HS-27A (cell line): Measurements from ENCODE around the gene DOP1A.

Experiments used
- DNase-seq: peaks from one replicate; pipeline ENCODE4 v3.0.0-alpha.2; 2012; ENCODE audit warnings: low read depth, missing footprints

The DOP1A gene

GRCh38 chr6:83067448-83068439, at the start of gene DOP1A:
Gene DOP1A (plus strand): TSS chr6:83067671. CDS start chr6:83096978, 29,307 bp downstream.
- DNase-seq, result peak; percentile 55

DNA sequence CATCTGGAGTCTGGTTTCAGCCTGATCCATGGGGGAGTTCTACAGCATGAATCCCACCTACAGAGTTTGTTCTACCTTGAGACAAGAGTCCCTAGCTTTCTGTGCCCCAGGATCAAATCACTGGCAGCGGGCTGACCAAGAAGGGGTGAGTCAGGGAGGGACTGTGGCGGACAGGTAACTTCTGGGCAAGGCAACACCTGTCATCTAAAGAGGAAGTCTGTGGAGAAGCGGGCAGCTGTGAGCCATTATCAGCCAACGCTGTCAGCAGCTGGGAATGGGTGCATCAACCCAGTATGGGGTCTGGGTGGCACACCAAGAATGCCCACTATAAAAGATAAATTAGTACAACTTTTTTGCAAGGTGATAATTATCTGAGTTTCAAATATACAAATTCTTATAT, 47.7 kb upstream of the DOP1A start:
- DNase-seq, result no peak

GRCh38 chr6:83031689-83032088, 35.8 kb upstream of the DOP1A start:
- no peak for DNase-seq

DNA sequence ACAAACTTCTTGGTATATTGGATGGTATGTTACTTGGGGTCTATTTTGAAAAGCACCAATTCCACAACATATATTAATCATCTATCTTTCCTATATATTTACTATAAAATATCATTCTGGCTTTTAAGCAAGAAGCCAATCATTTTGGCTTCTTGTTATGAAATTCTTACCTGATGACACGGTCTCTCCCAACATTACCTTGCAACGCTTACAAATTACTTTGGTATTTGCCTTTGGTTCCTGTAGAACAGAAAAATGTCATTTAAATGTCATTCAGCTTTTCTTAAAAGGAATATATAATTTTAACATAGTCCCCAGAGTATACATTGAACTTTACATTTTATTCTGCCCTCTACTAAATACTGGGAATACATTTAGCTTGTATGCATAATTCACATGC, 29.2 kb upstream of the DOP1A start:
- no peak for DNase-seq

DNA sequence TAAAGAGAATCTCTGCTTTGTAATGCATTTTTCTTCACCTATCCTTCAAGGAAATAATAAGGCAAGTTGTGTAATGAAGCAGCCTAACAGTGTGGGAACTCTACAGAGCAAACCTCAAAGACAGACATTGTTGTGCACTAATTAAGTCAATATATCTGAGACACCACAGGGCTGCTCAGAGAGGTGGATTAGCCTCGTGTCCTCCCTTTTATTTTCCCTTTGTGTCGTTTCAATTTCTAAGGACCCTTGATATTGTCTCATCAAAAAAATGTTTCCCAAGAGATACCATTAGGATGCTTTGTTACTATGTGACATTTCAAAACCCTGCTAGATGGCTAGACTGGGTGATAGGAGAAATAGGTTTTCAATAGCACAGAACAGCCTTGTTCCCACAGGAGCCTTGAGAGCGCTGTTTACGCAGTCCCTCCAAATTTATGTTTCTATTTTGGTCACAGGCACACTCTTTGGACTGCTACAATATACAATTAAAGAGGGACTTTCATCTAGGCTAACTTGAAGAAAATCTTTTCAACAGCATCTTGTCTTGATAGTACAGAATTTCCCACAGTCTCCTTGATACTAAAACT, 24.9 kb upstream of the DOP1A start:
- DNase-seq, result no peak

- no peak for DNase-seq
These were observed 23.2 kb upstream of the DOP1A start for GRCh38 chr6:83044091-83044768.

DNA sequence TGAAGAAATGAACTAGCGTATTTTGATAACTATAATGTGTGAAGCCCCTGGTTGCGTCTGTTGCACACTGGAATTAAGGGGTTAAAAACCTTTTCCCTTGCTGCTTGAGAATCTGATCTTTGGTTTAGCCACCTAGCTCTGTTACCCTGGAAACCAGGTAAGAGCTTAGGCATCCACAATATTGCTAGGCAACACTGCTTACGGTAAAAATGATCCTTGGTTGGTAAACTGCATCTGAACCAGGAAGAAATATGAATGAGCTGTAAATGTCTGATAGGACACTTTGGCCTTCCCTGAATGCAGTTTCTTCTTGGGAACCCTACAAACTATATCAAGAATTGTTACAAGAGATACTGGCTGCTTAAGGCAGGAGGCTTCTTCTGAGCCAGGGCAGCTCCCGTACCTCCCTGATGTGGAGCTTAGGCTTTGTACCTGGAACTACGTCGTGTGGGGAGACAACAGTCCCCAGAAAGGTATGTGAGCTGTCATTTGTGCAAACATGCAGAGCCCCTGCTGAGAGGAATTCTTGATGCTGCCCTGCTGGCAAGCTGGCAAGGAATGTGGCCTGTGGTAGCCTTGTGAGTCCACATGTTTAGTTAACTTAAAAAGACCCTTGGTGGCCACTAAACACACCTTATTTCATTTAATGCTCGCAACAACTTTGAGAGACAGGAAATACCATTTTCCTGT, 20.3 kb upstream of the DOP1A start:
- DNase-seq, result no peak

GRCh38 chr6:83051377-83052172, 15.9 kb upstream of the DOP1A start:
- no peak for DNase-seq

- no peak for DNase-seq
These were observed 13.8 kb upstream of the DOP1A start for GRCh38 chr6:83053678-83054077.

DNA sequence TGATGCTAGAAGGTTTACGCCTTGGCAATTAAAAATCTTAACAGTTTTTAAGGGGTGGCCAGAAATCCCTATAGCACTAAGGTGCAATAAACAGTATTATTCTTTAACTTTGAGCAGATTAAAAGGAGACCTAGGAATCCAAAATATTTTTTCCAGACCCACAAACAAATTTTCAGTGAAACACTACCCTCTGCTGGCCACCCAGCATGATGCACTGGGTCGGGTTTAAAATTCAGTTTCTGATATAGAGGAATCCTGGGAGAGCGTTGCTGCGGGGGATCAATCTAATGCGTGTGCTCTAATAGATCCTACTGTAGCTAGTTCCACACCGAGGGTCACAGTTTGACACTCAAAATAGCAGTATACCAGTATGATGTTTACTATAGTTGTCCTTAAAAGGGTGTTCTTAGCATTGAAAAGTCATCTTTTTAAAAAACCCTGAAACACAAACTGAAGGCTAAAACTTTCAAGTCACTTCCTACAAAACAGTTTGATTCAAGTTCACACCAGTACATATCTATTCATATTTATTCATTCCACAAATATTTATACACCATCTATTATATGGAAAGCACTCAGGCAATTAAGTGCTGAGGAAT, 12.0 kb upstream of the DOP1A start:
- no peak for DNase-seq

DNA sequence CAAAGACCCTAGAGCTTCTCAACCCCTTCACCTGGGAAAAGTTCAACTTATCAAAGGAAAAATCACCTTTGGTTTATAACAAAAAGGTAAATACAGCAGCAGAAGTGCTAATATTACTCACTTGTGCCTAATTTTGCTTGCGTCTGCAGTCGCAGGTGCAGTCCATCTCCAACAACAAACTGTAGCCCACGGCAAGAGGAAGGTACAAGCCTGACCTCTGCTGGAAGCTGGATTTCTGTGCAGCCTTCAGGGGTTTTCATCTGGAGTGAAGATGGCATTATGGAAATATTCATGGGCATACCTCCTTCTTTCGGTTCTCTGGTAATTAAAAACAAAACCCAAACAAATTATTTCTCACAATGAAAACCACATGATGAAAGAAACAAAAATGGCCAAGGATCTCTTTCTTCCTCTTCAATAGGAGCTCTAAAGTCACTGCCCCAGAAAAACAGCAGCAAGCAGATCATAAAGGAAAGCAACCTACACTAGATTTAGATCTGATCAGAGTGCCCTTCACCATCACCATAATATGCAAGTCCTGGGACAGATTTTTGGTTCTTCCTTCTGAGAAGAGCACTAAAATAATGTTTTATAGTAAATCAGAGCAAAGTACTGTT, 9.7 kb upstream of the DOP1A start:
- no peak for DNase-seq

- no peak for DNase-seq
These were observed 6.3 kb upstream of the DOP1A start for GRCh38 chr6:83061190-83061589.

DNA sequence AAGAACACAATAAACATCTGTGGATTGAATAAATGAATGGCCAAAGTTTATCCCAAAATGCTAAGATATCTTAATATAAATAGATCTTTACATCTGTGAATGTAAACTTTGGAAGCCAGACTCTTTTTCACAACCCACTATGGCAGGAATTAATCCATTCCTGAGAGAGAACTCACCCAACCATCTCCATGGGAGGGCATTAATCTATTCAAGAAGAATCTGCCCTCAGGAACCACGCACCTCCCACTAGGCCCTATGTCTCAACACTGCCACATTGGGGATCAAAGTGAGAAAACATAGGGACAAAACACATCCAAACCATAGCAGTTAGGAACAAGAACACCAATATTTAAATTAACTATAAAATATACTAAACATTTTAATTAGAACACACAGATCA, 5.2 kb upstream of the DOP1A start:
- DNase-seq, result no peak

DNA sequence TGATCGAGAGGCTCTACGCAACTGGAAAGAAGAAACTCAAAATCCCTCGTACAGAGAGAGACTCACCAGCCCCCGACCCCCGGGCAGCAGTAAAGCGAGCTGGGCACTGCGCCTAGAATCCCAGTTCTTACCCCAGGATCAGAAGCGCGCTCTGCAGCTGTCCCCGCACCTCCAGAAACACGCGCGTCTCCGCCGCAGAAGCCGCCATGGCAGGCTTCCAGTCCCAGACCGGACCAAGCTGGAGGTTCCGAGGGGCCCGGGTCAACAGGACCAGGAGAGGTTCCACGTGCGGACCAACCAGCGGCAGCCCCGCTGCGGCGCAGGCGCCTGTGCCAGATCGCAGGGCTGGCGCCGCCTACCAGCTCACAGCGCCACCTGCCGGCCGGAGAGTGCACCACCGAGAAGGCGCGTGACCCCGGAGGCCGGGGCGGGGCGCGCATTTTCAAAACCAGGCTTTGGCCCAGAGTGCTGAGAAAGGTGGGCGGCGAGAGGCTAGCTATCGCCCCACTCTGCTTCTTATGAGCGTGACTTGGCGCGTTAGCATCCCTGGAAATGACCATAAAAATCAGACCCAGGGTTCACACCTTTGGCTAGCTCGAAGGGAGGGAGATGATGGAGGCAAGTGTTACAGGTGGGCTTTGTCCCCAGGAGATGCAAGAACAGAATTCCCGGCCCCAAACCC, 1.8 kb upstream of the DOP1A start, which contains the start of gene UBE3D:
Gene UBE3D (minus strand): TSS at position 331 of the 682 bp plus-strand sequence. CDS start 123 bp downstream, at position 208.
- DNase-seq, result no peak

- no peak for DNase-seq
These were observed 1.1 kb downstream of the DOP1A start for GRCh38 chr6:83068616-83069015.

DNA sequence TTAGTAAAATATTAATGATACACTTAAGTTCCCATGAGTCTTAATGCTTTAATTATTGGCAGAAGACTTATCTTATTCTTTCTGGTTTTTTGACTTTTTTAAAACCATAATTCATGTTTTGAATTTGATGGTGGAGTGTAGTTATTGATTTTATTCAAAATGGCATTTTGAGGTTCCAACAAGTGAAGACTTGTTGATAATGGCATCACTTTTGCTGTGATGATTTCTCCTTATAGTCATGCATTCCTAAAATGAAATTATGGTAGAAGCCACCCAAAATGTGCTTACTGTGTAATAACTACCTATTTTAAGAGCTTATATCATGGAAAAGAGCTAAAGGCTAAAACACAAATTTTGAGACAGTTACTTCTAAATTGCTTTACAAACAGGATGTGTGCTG, 2.2 kb downstream of the DOP1A start:
- no peak for DNase-seq

DNA sequence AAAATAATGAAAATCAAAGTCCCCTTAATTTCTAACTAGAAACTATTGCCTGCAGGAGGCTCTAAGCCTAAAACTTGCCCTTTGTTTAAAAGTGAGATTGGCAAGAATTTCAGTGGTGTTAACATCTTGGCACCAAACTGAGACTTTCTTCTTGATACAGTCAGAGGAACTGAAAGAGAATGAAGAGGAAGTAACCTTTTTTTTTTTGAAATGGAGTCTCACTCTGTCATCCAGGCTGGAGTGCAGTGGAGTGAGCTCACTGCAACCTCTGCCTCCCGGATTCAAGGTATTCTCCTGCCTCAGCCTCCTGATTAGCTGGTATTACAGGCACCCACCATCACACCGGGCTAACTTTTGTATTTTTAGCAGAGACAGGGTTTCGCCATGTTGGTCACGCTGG, 3.6 kb downstream of the DOP1A start:
- DNase-seq, result no peak

GRCh38 chr6:83071707-83072106, 4.2 kb downstream of the DOP1A start:
- no peak for DNase-seq

DNA sequence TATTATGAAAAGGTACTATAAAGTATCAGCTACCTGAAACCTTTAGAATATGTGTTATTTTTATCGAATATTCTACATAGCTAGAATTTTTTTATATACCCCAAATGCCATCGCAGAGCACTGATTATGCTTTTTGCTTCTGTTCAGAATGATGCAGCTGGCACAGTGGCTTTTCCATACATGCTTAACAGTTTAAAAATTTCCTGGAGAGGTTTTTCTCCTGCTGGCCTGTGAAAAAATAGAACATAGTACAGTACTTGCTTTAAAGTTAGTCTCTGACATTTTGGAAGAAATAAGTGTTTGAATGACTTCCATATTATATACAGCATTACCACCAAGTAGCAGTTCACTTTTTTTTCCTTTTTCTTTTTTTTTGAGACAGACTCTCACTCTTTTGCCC, 5.3 kb downstream of the DOP1A start:
- DNase-seq, result no peak

DNA sequence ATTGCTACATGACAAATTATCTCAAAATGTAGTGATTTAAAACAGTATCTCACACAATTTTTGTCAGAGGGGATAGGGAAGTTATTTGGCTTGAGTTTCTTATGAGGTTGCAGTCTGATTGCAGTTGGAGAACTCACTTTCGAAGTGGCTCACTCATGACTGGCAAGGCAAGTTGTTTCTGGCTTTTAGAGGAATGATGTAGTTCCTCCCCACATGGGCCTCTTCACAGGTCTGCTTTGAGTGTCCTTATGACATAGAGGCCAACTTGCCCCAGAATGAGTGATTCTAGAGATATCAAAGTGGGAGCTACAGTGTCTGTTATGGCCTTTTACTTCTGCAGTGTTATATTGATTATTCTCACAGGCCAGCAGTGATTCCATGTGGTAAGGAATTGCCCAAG, 6.1 kb downstream of the DOP1A start:
- DNase-seq, result no peak
